Fibroblast of mammary gland (primary cell): ENCODE measurements around the gene GLE1.

ENCODE experiments used
- DNase-seq: peaks from one replicate; pipeline ENCODE4 v3.0.0-alpha.2; 2010; ENCODE audit warnings: low read depth
- H3K4me3 ChIP-seq: 2 replicates; pipeline ENCODE4 v1.5.1; 2011; ENCODE audit warnings: low read depth, mild to moderate bottlenecking, low read length, moderate library complexity; ENCODE audit not compliant: control insufficient read depth
- TF ChIP-seq, protein P1 (sequence below): conservative IDR thresholded peaks from 2 replicates; pipeline ENCODE4 v1.5.1; 2011; ENCODE audit warnings: low read depth, low read length, inconsistent platforms; ENCODE audit not compliant: control insufficient read depth, insufficient read depth

GLE1 gene

DNA sequence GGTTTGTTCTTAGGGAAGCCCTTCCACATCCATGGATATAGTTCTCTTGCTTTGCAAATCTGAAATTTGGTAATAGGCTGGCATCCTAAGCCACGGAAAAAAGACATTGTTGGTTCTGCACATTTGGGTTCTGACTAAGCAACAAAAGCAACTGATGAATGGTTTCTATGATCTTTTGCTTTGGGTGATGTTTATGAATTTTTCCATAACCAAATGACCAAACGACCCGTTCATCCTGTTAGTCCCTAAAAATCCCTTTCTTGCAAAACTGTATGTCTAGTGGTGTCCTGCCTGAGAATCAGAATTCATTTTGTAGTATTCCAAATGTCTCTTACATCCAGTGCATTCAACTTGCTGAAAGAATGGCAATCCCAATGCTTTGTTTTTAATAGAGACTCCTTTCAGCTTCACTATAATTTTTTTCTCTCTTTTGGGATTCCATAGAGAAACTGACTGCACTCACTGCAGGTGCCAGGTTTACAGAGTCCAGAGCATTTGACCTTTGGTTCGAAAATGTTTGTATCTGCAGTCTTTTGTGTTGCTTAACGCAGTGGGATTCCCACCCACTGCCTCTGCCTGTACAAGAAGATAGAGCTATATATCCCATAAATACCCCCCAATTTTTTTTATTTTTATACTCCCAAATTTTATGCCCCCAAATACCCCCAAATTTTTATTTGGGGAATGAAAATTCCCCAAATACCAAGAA lies 52.6 kb downstream of the GLE1 start:
- H3K4me3 ChIP-seq, result no peak overlapping the region
- TF ChIP-seq, protein P1, sequence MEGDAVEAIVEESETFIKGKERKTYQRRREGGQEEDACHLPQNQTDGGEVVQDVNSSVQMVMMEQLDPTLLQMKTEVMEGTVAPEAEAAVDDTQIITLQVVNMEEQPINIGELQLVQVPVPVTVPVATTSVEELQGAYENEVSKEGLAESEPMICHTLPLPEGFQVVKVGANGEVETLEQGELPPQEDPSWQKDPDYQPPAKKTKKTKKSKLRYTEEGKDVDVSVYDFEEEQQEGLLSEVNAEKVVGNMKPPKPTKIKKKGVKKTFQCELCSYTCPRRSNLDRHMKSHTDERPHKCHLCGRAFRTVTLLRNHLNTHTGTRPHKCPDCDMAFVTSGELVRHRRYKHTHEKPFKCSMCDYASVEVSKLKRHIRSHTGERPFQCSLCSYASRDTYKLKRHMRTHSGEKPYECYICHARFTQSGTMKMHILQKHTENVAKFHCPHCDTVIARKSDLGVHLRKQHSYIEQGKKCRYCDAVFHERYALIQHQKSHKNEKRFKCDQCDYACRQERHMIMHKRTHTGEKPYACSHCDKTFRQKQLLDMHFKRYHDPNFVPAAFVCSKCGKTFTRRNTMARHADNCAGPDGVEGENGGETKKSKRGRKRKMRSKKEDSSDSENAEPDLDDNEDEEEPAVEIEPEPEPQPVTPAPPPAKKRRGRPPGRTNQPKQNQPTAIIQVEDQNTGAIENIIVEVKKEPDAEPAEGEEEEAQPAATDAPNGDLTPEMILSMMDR, result no peak
- DNase-seq, result no peak

DNA sequence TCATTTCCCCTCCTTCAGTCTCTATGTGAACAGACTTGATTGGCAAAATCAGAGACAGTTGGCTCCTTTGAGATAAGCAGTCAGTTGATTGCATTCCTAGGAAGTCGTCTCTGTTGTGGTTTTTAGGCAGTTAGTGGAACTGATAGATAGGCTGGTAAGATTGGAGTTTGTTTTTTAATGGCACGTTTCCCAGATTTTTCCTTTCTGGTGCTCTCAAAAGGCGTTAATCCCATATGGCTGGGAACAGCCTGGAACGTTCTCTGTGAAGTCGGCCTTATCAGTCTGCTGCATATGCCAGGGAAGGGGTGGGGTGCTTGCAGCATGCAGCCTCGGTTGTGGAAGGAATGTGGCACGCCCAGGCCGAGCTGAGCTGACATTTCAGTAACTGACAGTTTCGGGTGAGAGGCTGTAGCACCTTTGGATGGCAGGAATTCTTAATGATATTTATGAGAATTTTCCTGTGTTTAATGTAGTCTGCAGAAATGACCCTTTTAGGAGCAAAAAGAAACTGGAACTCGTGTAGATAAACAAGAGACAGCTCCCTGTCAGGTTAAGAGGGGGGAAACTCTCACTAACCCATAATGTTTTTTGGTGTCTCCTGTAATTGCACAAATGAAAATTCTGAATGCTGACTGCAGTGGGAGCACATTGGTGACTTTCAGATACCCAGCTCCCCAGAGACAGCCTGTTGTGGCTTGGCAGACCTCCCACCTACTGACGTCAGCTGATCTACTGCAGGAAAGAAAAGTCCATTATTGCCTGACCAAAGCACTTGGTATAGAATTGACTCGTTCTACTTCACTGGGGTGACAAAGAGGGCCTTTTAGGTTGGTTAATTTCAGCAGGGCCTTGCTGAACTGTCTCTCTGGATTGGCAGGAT lies 54.2 kb downstream of the GLE1 start:
- H3K4me3 ChIP-seq, result peak overlapping the region; percentile 16
- peak; percentile 94 for DNase-seq
- TF ChIP-seq, protein P1, result no peak

DNA sequence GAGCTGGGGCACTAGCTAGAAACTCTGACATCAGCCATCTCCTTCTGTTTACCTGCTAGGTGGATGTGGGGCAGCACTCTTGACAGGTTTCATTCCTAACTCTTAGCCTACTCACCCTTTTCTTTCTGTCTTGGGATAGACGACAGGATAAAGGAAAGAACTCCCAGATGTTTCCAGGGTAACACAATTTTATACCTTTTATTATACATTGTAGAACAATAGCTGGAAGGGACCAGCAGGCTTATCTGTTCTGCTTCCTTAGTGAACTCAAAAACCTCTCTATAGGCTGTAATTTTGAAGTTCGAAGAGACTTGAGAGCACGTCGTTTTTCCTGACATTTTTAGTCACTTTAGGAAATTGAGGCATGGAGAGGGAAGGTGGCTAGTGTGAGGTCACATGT lies 61.1 kb downstream of the GLE1 start:
- TF ChIP-seq, protein P1, result no peak
- DNase-seq, result no peak
- H3K4me3 ChIP-seq, result no peak overlapping the region

DNA sequence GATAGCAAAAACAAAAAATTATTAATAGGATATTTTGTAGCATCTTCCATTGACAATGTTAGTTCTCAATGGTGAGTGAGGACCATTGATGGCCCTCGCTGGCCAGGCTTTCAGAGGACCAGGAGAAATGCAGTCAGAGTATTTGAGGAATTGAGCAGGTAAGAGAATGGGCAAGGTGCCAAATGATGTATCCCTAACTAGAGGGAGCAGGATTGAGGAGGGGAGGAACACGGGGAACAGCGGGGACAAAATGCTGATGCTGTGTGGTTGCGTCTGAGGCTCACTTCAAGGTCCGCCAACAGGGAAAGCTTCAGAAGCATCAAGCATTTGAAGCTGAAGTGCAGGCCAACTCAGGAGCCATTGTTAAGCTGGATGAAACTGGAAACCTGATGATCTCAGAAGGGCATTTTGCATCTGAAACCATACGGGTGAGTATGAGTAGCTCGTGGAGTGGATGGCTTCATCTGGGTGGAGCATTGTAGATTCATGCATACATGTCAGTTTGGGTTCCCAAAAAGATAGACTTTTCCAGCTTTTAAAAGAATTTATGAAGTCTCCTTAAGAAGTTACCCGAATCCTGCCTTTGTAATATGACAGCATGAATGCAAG lies 64.1 kb downstream of the GLE1 start:
- H3K4me3 ChIP-seq, result no peak overlapping the region
- TF ChIP-seq, protein P1, result no peak

DNA sequence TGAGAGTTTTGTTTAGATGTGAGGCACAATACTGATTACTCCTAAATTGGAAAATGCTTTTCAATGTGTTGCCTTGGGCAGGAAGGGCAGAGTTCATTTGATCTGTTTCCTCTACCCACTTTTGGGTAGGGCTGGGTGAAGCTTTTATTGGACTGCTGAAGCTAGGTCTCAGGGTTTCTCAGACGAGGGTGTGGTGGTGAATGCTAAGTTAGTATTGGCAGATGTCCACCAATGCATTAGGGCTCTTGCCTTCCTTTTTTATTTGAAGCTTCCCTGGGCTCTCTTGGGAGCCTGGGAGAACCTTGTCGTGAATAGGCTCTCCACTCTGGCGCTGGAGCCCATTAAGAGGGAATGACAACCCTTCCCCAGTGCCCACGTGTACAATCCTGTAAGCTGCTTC lies 71.0 kb downstream of the GLE1 start:
- DNase-seq, result peak; percentile 34
- TF ChIP-seq, protein P1, result no peak
- H3K4me3 ChIP-seq, result no peak overlapping the region

More for the DNA sequence above, 64.1 kb downstream of the GLE1 start:
- DNase-seq, result peak; percentile 46

DNA sequence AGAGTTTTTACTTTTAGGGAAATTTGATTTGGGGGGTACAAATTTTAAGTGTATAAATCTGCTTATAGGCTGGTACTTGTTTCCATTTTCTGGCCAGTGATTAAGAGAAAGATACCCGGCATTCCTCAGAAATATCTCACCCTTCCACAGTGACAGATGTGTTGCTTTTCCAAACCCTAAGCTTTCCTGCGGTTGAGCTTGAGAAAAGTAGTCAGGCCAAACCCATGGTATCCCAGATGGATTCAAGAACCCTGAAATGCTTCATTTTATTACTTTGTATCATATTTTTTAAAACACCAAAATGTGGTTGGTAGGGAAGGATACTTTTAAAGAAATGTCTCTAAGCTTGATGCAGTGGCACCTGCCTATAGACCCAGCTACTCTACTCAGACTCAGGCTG lies 71.4 kb downstream of the GLE1 start:
- DNase-seq, result no peak
- TF ChIP-seq, protein P1, result no peak
- H3K4me3 ChIP-seq, result no peak overlapping the region
